Lower lobe of right lung (tissue), 2 donors: Measurements from ENCODE around the gene UNC13B. TPM values are rescaled to one million over a fixed set of nuclear protein-coding genes. Genes with fewer than 3 reads are reported as not detected.
A peak's percentile ranks its signal among the peaks of the same experiment; 100 is the strongest.

Experiments used
- ATAC-seq, 2 donors: fragments of 200-7000 bp; cut with Tn5 transposase; one replicate each; pipeline ENCODE4 v1.9.1; 2020 to 2022; ENCODE audit warnings: mild to moderate bottlenecking in 2 of 2, moderate library complexity in 2 of 2
- DNase-seq: peaks from one replicate; pipeline ENCODE4 v3.0.0-alpha.2; 2020
- H3K27ac ChIP-seq: fragments of 200-600 bp; one replicate; pipeline ENCODE4 v1.8.0; 2022
- H3K27me3 ChIP-seq: fragments of 200-600 bp; one replicate; pipeline ENCODE4 v1.8.0; 2022; ENCODE audit warnings: low read depth
- H3K36me3 ChIP-seq: fragments of 200-600 bp; one replicate; pipeline ENCODE4 v1.8.0; 2022; ENCODE audit warnings: mild to moderate bottlenecking
- H3K4me1 ChIP-seq: fragments of 200-600 bp; one replicate; pipeline ENCODE4 v1.8.0; 2022
- H3K4me3 ChIP-seq: fragments of 200-600 bp; one replicate; pipeline ENCODE4 v1.8.0; 2022; ENCODE audit warnings: mild to moderate bottlenecking
- H3K9me3 ChIP-seq: fragments of 200-600 bp; one replicate; pipeline ENCODE4 v1.8.0; 2022
- intact Hi-C: fragments of 100-400 bp; cut with DNase I; formaldehyde crosslinking; loops from one replicate; pipeline ENCODE4 v1.11.0; 2022
- total RNA-seq: library from RNA; stranded (reverse); fragmentation: NEBNext Ultra II Directional; extraction: Animal tissue kit (Norgen Biotek cat#: 25700); gene quantifications from one replicate; pipeline ENCODE4 v1.2.1, GENCODE V29; 2021
- TF ChIP-seq, protein P1 (sequence below): fragments of 200-600 bp; IDR thresholded peaks from one replicate; pipeline ENCODE4 v1.8.0; 2022; ENCODE audit warnings: antibody characterized with exemption, mild to moderate bottlenecking
- donor health status: DM: no; HTN: yes; CAD: no; lungs with severe emphysema.

Gene UNC13B
- total RNA-seq, 1 donor from 2014 or later, result 87.9 TPM

DNA sequence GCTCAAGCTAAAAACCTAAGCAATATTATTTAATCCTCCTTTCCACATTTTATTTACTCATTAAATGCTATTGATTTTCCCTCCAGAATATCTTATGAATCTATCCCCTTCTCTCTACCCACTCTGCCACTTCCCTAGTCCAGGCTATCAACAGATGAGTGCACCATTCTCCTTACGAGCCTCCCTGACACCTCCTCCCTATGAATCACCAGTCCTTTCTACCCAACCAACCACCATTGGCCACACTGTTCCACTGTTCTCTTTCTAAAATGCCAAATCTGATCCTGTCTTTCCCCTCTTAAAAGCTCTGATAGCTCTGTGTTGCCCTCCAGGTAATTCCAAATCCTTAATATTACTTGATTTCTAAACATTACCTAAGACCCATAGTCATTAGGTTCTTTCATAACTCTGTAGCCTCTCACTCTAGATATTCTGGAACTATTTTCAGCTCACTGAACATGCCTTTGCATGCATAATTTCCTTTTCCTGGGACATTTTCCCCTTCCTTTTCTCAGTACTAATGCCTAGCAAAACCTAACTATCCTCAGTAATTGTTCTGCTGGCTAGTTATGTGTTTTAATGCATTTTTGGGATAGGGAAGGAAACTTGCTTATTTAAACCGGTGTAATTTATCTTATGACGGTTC lies 126.3 kb downstream of the UNC13B start:
- Histone ChIP-seq H3K9me3 (no peaks in the 10 kb centered on the region), H3K4me3 (no peak overlapping the region), H3K36me3 (no peaks in the 10 kb centered on the region), H3K4me1 (peaks cover 4% of the 10 kb centered on the region), H3K27me3 (no peaks in the 10 kb centered on the region), H3K27ac (no peak overlapping the region)
- no peak for DNase-seq
- intact Hi-C loops, result no loop called here
- TF ChIP-seq, protein P1, sequence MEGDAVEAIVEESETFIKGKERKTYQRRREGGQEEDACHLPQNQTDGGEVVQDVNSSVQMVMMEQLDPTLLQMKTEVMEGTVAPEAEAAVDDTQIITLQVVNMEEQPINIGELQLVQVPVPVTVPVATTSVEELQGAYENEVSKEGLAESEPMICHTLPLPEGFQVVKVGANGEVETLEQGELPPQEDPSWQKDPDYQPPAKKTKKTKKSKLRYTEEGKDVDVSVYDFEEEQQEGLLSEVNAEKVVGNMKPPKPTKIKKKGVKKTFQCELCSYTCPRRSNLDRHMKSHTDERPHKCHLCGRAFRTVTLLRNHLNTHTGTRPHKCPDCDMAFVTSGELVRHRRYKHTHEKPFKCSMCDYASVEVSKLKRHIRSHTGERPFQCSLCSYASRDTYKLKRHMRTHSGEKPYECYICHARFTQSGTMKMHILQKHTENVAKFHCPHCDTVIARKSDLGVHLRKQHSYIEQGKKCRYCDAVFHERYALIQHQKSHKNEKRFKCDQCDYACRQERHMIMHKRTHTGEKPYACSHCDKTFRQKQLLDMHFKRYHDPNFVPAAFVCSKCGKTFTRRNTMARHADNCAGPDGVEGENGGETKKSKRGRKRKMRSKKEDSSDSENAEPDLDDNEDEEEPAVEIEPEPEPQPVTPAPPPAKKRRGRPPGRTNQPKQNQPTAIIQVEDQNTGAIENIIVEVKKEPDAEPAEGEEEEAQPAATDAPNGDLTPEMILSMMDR, result no peak
- ATAC-seq, result peak in 1 of 2 donors; percentile 51

DNA sequence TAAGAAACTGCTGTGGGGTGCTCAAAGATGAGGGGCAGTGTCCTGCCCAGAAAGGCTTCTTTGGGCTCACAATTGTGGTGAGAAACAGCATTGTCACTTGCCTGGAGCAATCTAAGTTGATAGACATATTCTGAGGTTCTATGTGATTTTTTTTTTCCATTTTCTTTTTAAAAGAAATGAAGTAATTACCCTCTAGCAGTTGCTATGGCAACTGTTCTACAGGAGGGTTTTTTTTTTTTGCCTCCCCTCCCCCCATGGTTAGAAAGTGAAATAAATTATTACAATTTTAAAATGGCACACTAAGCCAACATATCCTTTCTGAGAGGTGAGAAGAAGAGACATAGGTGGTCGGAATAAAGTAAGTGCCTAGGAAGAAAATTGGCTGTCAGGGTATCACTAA lies 127.0 kb downstream of the UNC13B start:
- Histone ChIP-seq H3K4me1 (peaks cover 6% of the 10 kb centered on the region), H3K27me3 (no peaks in the 10 kb centered on the region), H3K36me3 (no peaks in the 10 kb centered on the region), H3K4me3 (no peak overlapping the region), H3K27ac (no peak overlapping the region), H3K9me3 (no peaks in the 10 kb centered on the region)
- no peak for DNase-seq
- no peak for ATAC-seq
- TF ChIP-seq, protein P1, result no peak
- intact Hi-C loops, result no loop called here

DNA sequence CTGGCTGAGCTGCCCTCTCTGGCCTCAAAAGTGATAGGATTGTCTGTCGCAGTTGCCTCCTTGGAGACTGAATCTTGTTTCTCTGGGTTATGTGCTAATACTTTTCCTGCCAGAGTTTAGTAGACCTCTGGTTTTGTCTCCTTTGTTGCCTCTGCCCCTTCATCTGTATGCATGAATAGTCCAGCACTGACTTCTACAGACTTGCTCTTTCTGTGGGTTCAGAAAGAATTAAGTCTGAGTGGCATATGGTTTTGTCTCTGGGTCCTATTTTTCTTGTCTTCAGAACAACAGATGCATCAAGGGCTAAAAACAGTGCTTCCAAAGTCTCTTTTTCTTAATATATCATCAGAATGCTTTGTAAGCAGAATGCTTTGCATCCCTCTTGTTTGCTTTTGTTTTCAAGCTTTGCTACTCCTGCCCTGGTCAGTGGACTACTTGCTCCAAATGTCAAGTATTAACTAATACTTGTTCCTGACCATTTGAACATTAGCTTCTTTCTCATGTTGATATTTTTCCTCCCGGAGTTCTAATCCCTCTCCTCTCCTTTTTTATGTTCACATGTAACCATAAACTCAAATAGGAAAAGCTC lies 131.7 kb downstream of the UNC13B start:
- H3K4me3 ChIP-seq, result no peak overlapping the region
- TF ChIP-seq, protein P1, result no peak
- peak in 1 of 2 donors; percentile 48 for ATAC-seq
- DNase-seq, result no peak
- no peaks in the 10 kb centered on the region for H3K9me3 ChIP-seq
- H3K27ac ChIP-seq, result no peak overlapping the region
- H3K36me3 ChIP-seq, result peaks cover 13% of the 10 kb centered on the region
- no peaks in the 10 kb centered on the region for H3K27me3 ChIP-seq
- peaks cover 6% of the 10 kb centered on the region for H3K4me1 ChIP-seq
- intact Hi-C loops, result no loop called here

DNA sequence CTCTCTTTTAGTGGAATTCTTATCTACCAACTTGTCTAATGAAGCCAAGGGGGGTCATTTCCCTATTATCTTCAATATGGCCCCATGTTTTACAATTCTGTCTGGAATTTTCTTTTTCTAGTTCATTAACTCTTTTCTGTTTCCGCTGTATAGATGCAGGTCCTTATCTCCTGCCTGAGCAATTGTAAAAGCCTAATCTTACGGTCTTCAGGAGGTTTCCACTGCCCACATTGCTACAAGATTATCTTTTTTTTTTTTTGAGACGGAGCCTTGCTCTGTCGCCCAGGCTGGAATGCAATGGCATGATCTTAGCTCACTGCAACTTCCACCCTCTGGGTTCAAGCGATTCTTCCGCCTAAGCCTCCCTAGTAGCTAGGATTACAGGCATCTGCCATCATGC lies 132.3 kb downstream of the UNC13B start:
- Histone ChIP-seq H3K9me3 (no peaks in the 10 kb centered on the region), H3K36me3 (peaks cover 19% of the 10 kb centered on the region), H3K4me3 (no peak overlapping the region), H3K27ac (no peak overlapping the region), H3K4me1 (peaks cover 6% of the 10 kb centered on the region), H3K27me3 (no peaks in the 10 kb centered on the region)
- intact Hi-C loops, result no loop called here
- no peak for ATAC-seq
- DNase-seq, result no peak
- TF ChIP-seq, protein P1, result no peak

DNA sequence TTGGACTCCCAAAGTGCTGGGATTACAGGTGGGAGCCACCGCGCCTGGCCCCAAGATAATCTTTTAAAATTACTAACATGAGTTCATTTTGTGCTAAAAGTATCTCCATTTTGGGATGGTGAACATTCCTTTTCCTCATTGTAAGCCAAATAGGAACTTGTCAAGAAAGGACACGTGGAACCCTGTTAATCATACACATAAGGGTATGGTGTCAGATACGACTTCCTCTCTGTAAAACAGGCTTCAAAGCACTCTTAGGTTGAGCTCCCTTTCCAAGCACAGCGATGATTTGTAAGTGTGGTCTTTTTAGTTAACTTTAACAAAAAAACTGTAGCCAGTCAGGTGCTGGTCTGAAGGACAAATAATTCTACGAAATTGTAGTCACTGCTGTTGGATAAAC lies 132.7 kb downstream of the UNC13B start:
- TF ChIP-seq, protein P1, result no peak
- H3K4me1 ChIP-seq, result peaks cover 6% of the 10 kb centered on the region
- H3K9me3 ChIP-seq, result no peaks in the 10 kb centered on the region
- H3K27ac ChIP-seq, result no peak overlapping the region
- ATAC-seq (peak in 1 of 2 donors; percentile 33), DNase-seq (no peak)
- no peaks in the 10 kb centered on the region for H3K27me3 ChIP-seq
- intact Hi-C loops, result no loop called here
- H3K36me3 ChIP-seq, result peaks cover 23% of the 10 kb centered on the region
- no peak overlapping the region for H3K4me3 ChIP-seq
